Left ventricle myocardium superior (tissue), 1 donor: ENCODE measurements around the gene RAN. TPM values are rescaled to one million over a fixed set of nuclear protein-coding genes. Genes with fewer than 3 reads are reported as not detected.
"Not testable (repeated sequence)": the region's sequence is repeated elsewhere in the genome, so short reads cannot be mapped to it uniquely, and the experiment has no call there.

ENCODE experiments used
- ATAC-seq: fragments of 200-7000 bp; cut with Tn5 transposase; one replicate; pipeline ENCODE4 v1.9.1; 2020; ENCODE audit warnings: mild to moderate bottlenecking, moderate library complexity
- DNase-seq: peaks from one replicate; pipeline ENCODE4 v3.0.0-alpha.2; 2020
- intact Hi-C: fragments of 100-400 bp; cut with micrococcal nuclease; formaldehyde crosslinking; loops from one replicate; pipeline ENCODE4 v1.11.0; 2022
- total RNA-seq: library from RNA; stranded (reverse); fragmentation: NEBNext Ultra II Directional; extraction: Animal tissue kit (Norgen Biotek cat#: 25700); gene quantifications from one replicate; pipeline ENCODE4 v1.2.1, GENCODE V29; 2021
- donor health status: DM: no; HTN: yes; CAD: no; lungs with severe emphysema.

RAN gene
- total RNA-seq, 1 donor from 2014 or later: 248 TPM

GRCh38 chr12:130848105-130848504, 23.8 kb upstream of the RAN start:
- ATAC-seq, intact Hi-C loops, DNase-seq: not testable (repeated sequence)

- intact Hi-C loops, ATAC-seq, DNase-seq: not testable (repeated sequence)
Observed at GRCh38 chr12:130848785-130849305, 23.0 kb upstream of the RAN start.

- ATAC-seq (no peak), DNase-seq (no peak)
- intact Hi-C loops: no loop called here
Observed at GRCh38 chr12:130849561-130850417, 22.1 kb upstream of the RAN start.

- no peak for ATAC-seq
- no peak for DNase-seq
- intact Hi-C loops: no loop called here
Observed at GRCh38 chr12:130850418-130851021, 21.3 kb upstream of the RAN start.

- ATAC-seq: no peak
- DNase-seq: no peak
- intact Hi-C loops: no loop called here
Observed at GRCh38 chr12:130856088-130856487, 15.8 kb upstream of the RAN start.

- no peak for DNase-seq
- intact Hi-C loops: no loop called here
- ATAC-seq: no peak
Observed at GRCh38 chr12:130858084-130858483, 13.8 kb upstream of the RAN start.

- intact Hi-C loops: no loop called here
- ATAC-seq (no peak), DNase-seq (no peak)
Observed at GRCh38 chr12:130859161-130859560, 12.7 kb upstream of the RAN start.

- intact Hi-C loops: no loop called here
- no peak for DNase-seq
- ATAC-seq: no peak
Observed at GRCh38 chr12:130860311-130860710, 11.6 kb upstream of the RAN start.

- intact Hi-C loops: no loop called here
- no peak for DNase-seq
- no peak for ATAC-seq
Observed at GRCh38 chr12:130862161-130862560, 9.7 kb upstream of the RAN start.

- DNase-seq, intact Hi-C loops, ATAC-seq: not testable (repeated sequence)
Observed at GRCh38 chr12:130862771-130863170, 9.1 kb upstream of the RAN start.

- DNase-seq: no peak
- intact Hi-C loops: no loop called here
- no peak for ATAC-seq
Observed at GRCh38 chr12:130863298-130863697, 8.6 kb upstream of the RAN start.

- ATAC-seq (no peak), DNase-seq (no peak)
- intact Hi-C loops: no loop called here
Observed at GRCh38 chr12:130868412-130868811, 3.5 kb upstream of the RAN start.

- peak; percentile 70 for DNase-seq
- peak; percentile 63 for ATAC-seq
- intact Hi-C loops: no loop called here
Observed at GRCh38 chr12:130870442-130871285, 1.2 kb upstream of the RAN start.

- peak; percentile 36 for ATAC-seq
- DNase-seq: peak; percentile 65
- intact Hi-C loops: no loop called here
Observed at GRCh38 chr12:130872179-130873096, 572 bp downstream of the RAN start.

GRCh38 chr12:130873106-130873795, 1.4 kb downstream of the RAN start:
- no peak for ATAC-seq
- no peak for DNase-seq
- intact Hi-C loops: no loop called here

GRCh38 chr12:130873825-130874224, 2.0 kb downstream of the RAN start:
- no peak for ATAC-seq
- no peak for DNase-seq
- intact Hi-C loops: no loop called here

- DNase-seq (no peak), ATAC-seq (no peak)
- intact Hi-C loops: no loop called here
Observed at GRCh38 chr12:130874696-130875095, 2.8 kb downstream of the RAN start.

- ATAC-seq: no peak
- DNase-seq: no peak
- intact Hi-C loops: no loop called here
Observed at GRCh38 chr12:130875193-130875592, 3.3 kb downstream of the RAN start.
